GM12878 (cell line): ENCODE results near the gene SYDE2.
"Not testable (repeated sequence)": the region's sequence is repeated elsewhere in the genome, so short reads cannot be mapped to it uniquely, and the experiment has no call there.

Source experiments
- CHD4 ChIP-seq: fragments of 200-600 bp; sonication (generic); IDR thresholded peaks from 2 replicates; pipeline ENCODE4 v1.6.1; 2016; ENCODE audit warnings: mild to moderate bottlenecking
- POLR2A ChIP-seq: IDR thresholded peaks from 2 replicates; pipeline ENCODE4 v1.6.1; 2011; ENCODE audit warnings: low read depth, mild to moderate bottlenecking, low read length
- RAD21 ChIP-seq: IDR thresholded peaks from 2 replicates; pipeline ENCODE4 v1.6.1; 2011; ENCODE audit warnings: mild to moderate bottlenecking, low read depth, low read length, moderate library complexity; ENCODE audit not compliant: insufficient read depth
- SUZ12 ChIP-seq: fragments of 200-600 bp; sonication (generic); IDR thresholded peaks from one replicate; pipeline ENCODE4 v1.6.1; 2018; ENCODE audit warnings: antibody characterized with exemption, mild to moderate bottlenecking; ENCODE audit not compliant: unreplicated experiment
- ZBTB33 ChIP-seq: fragments of 450-650 bp; IDR thresholded peaks from 2 replicates; pipeline ENCODE4 v1.6.1; 2017; ENCODE audit warnings: mild to moderate bottlenecking

- TF ChIP-seq CHD4, RAD21, SUZ12, POLR2A, ZBTB33: not testable (repeated sequence)
These were observed 8.7 kb downstream of the SYDE2 start for GRCh38 chr1:85192129-85192528.
